ENCODE measurements around the gene IL15. TPM values are rescaled to one million over a fixed set of nuclear protein-coding genes. Genes with fewer than 3 reads are reported as not detected.

Gene IL15
- total and polyA plus RNA-seq, 8 donors: 1.2 to 15.6 (median 3.4) TPM

DNA sequence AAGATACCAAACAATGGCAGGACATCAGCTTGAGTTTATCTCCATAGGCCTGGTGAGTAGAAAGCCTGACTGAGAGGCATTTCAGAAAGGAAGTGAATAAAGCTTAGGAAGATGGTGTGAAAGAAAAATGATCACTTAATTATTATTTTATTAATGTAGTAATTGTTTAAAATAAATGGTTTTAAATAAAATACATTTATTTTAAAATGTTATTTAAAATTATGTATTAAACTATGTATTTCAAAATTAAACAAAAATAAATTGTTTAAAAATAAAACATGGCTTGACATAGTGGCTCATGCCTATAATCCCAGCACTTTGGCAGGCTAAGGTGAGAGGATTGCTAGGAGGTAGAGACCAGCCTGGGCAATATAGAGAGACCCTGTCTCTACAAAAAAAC lies 145.8 kb downstream of the IL15 start:
- H3K27me3 ChIP-seq: no peaks in the 10 kb centered on the region
- DNase-seq: no peak
- intact Hi-C loops (cut with DNase I; ENCODE audit: low total_unique reads): no loop called here
- no peak overlapping the region for H3K27ac ChIP-seq
- TF ChIP-seq EP300 (IDR thresholded peaks at IDR 0.05) (no peak), POLR2AphosphoS5 (IDR thresholded peaks at IDR 0.05) (no peak), POLR2A (IDR thresholded peaks at IDR 0.05) (no peak)
- TF ChIP-seq, protein P1, sequence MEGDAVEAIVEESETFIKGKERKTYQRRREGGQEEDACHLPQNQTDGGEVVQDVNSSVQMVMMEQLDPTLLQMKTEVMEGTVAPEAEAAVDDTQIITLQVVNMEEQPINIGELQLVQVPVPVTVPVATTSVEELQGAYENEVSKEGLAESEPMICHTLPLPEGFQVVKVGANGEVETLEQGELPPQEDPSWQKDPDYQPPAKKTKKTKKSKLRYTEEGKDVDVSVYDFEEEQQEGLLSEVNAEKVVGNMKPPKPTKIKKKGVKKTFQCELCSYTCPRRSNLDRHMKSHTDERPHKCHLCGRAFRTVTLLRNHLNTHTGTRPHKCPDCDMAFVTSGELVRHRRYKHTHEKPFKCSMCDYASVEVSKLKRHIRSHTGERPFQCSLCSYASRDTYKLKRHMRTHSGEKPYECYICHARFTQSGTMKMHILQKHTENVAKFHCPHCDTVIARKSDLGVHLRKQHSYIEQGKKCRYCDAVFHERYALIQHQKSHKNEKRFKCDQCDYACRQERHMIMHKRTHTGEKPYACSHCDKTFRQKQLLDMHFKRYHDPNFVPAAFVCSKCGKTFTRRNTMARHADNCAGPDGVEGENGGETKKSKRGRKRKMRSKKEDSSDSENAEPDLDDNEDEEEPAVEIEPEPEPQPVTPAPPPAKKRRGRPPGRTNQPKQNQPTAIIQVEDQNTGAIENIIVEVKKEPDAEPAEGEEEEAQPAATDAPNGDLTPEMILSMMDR (IDR thresholded peaks at IDR 0.05): no peak
- H3K4me1 ChIP-seq: no peaks in the 10 kb centered on the region
- H3K36me3 ChIP-seq: no peaks in the 10 kb centered on the region
- H3K9me3 ChIP-seq: no peaks in the 10 kb centered on the region
- H3K4me3 ChIP-seq: no peak overlapping the region

Measured in stomach (tissue), 9 donors.